GM21381 (cell line): ENCODE results near the gene NLE1.
"Not testable (repeated sequence)": the region's sequence is repeated elsewhere in the genome, so short reads cannot be mapped to it uniquely, and the experiment has no call there.

Experiments used
- ATAC-seq: cut with Tn5 transposase; IDR thresholded peaks from one replicate; pipeline ENCODE4 v1.9.1; 2021; ENCODE audit warnings: mild to moderate bottlenecking, moderate library complexity; ENCODE audit not compliant: unreplicated experiment

NLE1 gene

GRCh38 chr17:35129973-35130351 is 12.1 kb downstream of the NLE1 start:
- ATAC-seq: no peak

GRCh38 chr17:35129154-35129972 is 12.7 kb downstream of the NLE1 start:
- no peak for ATAC-seq

- no peak for ATAC-seq
Measured at GRCh38 chr17:35127751-35128514, 14.2 kb downstream of the NLE1 start.

DNA sequence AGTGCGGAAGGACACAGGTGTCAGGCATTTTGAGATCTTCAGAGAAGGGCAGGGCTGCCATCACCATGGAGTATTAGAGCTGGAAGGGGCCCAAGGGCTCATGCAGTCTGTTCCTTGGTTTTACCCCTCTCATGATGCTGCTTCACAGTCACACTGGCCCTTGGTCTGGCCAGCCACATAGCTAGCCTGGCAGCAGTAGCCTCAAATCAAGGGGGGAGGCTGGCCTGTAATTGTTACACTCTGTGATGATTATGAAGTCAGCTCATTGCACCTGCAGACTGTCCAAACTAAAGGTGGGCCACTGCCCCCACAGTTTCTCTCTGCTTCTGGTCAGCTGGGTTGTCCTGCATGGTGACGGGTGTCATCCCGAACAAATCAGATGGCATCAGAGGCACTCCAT is 20.8 kb downstream of the NLE1 start, which contains the start of gene FNDC8:
Gene FNDC8, plus strand, starts transcription at position 301 of the 400 bp plus-strand sequence. Its CDS starts 79 bp downstream, at position 380.
- ATAC-seq: no peak

GRCh38 chr17:35119370-35120165 is 22.5 kb downstream of the NLE1 start, which contains the start of gene RAD51D:
RAD51D (minus strand) TSS chr17:35119860; CDS start chr17:35119613, 247 bp downstream.
- peak; percentile 83 for ATAC-seq

GRCh38 chr17:35117984-35118383 is 24.1 kb downstream of the NLE1 start:
- ATAC-seq: no peak

DNA sequence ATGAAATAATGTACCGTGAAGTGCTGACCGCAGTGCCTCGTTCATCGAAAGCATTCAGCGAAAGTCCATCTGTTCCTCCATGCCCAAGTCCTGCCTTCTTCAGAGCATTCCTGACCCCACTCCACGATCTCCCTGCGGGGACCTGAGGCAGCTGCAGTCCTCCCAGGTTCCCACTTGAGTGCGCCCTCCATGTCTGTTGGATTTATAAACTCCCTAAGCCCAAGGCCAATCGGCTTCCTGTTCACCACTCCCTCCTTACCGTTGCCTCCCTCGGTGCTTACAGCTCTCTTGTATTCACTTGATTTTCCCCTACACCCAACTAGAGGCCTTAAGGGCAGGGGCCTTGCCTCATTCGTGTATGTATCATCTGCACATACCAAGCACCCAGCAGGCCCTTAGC is 25.3 kb downstream of the NLE1 start:
- no peak for ATAC-seq

GRCh38 chr17:35110791-35111190 is 31.3 kb downstream of the NLE1 start:
- ATAC-seq: not testable (repeated sequence)

DNA sequence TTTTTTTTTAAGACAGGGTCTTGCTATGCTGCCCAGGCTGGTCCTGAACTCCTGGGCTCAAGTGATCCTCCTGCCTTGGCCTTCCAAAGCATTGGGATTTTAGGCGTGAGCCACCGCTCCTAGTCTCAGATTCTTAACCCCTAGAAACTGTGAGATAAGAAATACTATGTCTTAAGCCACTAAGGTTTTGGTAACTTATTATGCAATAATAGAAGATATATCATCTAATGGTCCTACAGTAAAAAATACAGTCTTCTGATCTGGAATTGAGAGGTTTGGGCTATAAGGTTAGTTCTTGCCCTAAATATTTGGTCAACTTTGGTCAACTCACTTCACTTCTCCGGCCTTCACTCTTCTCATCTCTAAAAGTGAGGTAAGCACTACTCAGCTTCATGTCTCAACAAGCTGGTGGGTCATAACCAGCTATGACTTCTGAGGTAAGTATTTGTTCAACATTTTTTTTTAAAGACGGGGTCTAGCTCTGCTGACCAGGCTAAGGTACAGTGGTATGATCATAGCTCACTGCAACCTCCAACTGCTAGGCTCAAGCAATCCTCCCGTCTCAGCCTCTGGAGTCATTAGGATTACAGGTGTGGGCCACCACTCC is 37.2 kb downstream of the NLE1 start:
- ATAC-seq: no peak

DNA sequence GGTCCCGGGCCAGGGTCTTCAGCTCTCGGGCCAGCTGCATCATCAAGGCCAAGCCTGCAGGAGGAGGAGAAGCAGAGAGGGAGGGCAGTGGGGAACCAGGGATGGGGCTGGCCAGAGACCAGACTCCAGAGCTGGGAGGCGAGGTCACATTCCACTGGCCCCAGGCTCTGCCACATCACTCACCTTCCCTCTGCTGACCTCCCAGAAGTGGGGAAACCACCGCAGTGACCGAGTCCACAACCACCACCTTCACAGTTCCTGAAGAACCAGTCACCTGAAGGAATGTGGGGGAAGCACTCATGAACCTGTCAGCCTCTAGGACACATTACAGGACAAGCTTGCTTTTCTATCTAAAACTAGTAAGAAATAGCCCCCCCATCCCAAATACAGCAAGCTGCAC is 38.8 kb downstream of the NLE1 start:
- no peak for ATAC-seq

GRCh38 chr17:35101725-35102124 is 40.4 kb downstream of the NLE1 start:
- no peak for ATAC-seq

DNA sequence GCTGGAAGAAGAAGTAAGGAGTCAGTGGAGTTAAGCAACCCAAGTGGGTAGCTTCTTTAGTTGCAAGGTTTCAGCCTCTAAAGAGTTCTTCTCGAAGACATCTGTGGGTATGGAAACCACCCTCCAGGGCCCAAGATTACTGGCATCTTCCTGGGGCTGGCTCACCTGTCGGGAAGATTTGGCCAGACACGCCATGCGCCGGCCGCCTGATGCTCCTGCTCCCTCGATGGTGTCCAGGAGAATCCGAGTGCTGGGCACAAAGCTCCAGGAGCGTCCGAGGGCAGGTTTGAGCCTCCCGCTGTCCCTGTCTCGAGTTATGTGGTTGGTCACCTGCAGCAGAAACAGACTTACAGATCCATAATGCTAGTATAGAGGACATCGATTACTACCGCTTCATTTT is 41.1 kb downstream of the NLE1 start:
- no peak for ATAC-seq

GRCh38 chr17:35099908-35100307 is 42.2 kb downstream of the NLE1 start:
- ATAC-seq: no peak

- ATAC-seq: no peak
Measured at GRCh38 chr17:35097776-35098175, 44.3 kb downstream of the NLE1 start.

DNA sequence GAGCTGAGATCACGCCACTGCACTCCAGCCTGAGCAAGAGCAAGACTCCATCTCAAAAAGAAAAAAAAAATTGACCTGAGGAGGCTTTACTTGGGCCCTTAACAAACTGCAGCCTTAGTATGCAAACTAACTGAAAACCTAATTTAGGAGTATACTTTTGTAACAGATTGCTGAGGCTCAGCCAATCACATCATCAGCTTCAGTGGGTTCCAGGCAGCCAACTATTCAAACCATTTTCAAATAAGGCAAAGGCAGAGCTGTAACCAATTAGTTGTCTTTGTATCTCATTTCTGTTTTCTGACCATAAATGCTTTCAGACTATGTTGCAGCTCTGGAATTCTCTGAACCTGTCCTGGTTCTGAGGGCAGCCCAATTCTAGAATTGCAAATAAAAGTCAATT is 46.4 kb downstream of the NLE1 start:
- ATAC-seq: no peak

DNA sequence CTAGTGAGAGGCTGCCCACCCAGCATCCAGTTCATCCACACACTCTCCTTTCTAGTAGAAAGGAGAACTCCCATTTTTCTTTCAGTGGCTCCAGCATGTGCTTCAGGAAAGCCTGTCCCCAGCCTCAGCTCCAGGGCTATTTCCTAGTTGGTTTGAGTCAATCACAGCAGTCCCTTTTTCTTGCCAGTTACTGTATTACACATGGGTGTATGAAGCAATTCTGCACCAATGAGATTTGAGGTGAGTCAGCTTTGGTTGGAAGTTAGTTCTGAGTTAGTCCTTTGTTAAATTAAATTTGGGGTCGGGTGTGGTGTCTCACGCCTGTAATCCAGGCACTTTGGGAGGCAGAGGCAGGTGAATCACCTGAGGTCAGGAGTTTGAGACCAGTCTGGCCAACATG is 47.2 kb downstream of the NLE1 start:
- no peak for ATAC-seq

- not testable (repeated sequence) for ATAC-seq
Measured at GRCh38 chr17:35090707-35091106, 51.4 kb downstream of the NLE1 start.

GRCh38 chr17:35089586-35090296 is 52.4 kb downstream of the NLE1 start:
- ATAC-seq: peak; percentile 10

- peak; percentile 70 for ATAC-seq
Measured at GRCh38 chr17:35088881-35089585, 53.1 kb downstream of the NLE1 start.
